T-helper 22 cell (primary cell): ENCODE measurements around the gene HES7.
"Not testable (repeated sequence)": the region's sequence is repeated elsewhere in the genome, so short reads cannot be mapped to it uniquely, and the experiment has no call there.

Source experiments
- DNase-seq: peaks from one replicate; pipeline ENCODE4 v3.0.0-alpha.2; 2020; ENCODE audit warnings: low read depth

Gene HES7

GRCh38 chr17:8122422-8122923, 1.4 kb downstream of the HES7 start:
- no peak for DNase-seq

GRCh38 chr17:8121681-8122421, 2.1 kb downstream of the HES7 start:
- DNase-seq = no peak

GRCh38 chr17:8121407-8121680, 2.6 kb downstream of the HES7 start:
- no peak for DNase-seq

- peak; percentile 47 for DNase-seq
Observed at GRCh38 chr17:8120520-8121406, 3.1 kb downstream of the HES7 start.

GRCh38 chr17:8119581-8120519, 4.1 kb downstream of the HES7 start:
- peak; percentile 54 for DNase-seq

GRCh38 chr17:8118769-8119580, 4.9 kb downstream of the HES7 start:
- DNase-seq = peak; percentile 68

- DNase-seq = no peak
Observed at GRCh38 chr17:8117980-8118768, 5.7 kb downstream of the HES7 start, which contains the start of gene ALOXE3. Gene ALOXE3, minus strand, starts transcription at chr17:8118514. Its CDS starts 524 bp downstream, at chr17:8117990.

- no peak for DNase-seq
Observed at GRCh38 chr17:8117367-8117979, 6.4 kb downstream of the HES7 start.

- DNase-seq = no peak
Observed at GRCh38 chr17:8116776-8117175, 7.1 kb downstream of the HES7 start.

- DNase-seq = no peak
Observed at GRCh38 chr17:8110907-8111306, 13.0 kb downstream of the HES7 start.

GRCh38 chr17:8110456-8110804, 13.5 kb downstream of the HES7 start:
- no peak for DNase-seq

GRCh38 chr17:8109661-8110455, 14.0 kb downstream of the HES7 start:
- DNase-seq = peak; percentile 60

- no peak for DNase-seq
Observed at GRCh38 chr17:8108972-8109660, 14.8 kb downstream of the HES7 start.

- DNase-seq = not testable (repeated sequence)
Observed at GRCh38 chr17:8106980-8107379, 16.9 kb downstream of the HES7 start.

GRCh38 chr17:8105957-8106398, 17.9 kb downstream of the HES7 start:
- DNase-seq = no peak

GRCh38 chr17:8104911-8105310, 19.0 kb downstream of the HES7 start:
- DNase-seq = no peak

GRCh38 chr17:8103549-8103948, 20.4 kb downstream of the HES7 start:
- no peak for DNase-seq

- no peak for DNase-seq
Observed at GRCh38 chr17:8101721-8102120, 22.2 kb downstream of the HES7 start.
